Amniotic stem cell (primary cell): ENCODE data around the gene RYR2.

ENCODE experiments used
- DNase-seq: peaks from one replicate; lab custom pipeline; 2025; lab: John Stamatoyannopoulos, UW

Gene RYR2

DNA sequence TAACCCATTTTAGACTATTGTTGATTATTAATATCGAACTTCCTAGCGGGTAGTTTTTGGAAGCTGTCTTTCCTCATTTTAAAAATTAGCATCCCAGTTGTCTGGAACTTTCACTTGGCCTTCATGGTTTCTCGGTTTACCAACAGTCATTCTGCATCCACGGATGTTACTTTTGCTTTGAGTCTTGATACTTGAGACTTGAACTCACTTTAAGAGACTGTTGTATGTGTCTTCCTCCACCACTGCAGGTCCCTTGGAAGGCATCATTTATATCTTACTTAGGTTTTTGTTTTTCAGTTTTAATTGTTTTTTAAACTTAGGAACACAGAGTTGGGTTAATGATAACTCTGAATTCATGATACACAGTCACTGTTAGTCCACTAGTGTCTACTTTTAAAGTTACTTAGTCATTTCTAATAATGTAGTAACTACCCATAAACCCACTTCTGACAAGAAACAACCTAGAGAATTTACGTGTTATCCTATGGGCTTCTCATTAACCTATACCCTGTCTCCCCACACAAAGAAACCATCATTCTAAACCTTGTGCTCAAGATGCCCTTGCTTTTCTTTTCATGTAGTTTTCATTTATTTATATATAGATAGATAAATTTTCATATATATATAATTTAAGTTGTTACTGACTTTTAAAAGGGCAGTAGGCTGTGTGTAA, 696.1 kb downstream of the RYR2 start:
- DNase-seq: no peak

DNA sequence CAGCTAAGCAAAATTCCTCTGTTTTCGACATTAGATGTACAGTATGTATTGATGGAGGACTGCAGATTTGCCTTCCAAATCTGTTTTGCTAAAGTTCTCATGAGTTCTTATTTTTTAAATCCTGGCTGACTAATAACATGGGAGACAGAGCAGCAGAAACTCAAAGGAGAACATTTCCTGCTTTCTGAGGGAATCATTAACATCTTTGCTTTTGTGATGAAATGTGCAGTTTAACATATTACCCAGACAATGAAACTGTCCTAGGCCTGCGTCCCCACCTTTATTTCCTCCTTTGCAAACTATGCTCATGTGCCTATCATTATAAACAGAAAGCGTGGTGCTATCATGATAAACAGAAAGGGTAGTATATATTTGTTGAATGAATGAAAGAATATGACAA, 698.9 kb downstream of the RYR2 start:
- no peak for DNase-seq

DNA sequence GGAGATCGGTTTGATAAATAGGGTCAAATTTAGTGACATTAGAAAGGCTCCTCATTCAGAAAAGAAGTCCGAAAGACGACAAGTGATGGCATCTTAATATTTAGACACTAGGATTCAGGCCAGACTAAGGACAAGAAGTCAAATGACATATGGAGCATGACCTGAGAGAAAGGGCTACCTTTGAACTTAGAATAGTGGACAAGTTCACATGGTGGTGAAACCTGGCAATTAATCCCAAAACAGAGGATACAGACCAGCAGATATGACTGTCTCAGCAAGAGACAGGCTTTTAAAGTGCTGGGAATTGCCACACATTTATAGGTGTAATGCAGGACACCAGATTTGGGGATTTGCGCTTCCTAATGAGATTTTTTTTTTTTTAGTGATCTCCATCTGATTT, 703.6 kb downstream of the RYR2 start:
- no peak for DNase-seq

DNA sequence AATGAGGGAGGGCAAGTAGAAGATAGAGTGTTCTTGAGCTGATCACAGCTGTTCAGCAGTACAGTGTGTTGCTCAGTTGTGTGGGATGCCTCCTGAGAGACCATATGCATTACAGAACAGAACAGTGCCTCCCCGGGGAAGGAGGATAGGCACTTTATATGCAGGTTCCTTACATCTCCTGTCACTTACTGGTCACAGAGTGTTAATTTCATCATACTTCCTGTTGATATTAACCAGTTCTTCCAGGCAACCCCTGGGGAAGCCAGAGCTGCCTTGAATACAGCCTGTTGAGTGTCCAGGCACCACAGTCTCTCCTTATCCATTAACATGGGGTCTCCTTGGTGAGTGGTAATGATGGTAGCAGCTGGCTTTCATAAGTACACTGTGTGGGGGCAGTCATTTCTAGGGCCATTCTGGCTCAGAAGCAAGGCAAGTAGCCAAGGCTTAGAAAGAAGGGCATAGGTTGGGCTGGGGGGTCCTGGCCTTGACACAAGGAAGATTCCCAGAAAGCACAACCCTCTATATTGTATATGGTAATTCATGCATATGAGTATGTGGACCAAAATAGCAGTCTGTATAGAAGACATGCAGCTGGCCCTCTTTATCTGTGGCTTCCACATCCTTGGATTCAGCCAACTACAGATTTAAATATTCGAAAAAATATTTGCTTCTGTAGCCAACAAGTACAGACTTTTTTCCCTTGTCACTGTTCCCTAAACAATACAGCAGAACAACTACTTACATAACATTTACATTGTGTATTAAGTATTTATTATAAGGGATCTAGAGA, 706.4 kb downstream of the RYR2 start:
- DNase-seq: no peak

DNA sequence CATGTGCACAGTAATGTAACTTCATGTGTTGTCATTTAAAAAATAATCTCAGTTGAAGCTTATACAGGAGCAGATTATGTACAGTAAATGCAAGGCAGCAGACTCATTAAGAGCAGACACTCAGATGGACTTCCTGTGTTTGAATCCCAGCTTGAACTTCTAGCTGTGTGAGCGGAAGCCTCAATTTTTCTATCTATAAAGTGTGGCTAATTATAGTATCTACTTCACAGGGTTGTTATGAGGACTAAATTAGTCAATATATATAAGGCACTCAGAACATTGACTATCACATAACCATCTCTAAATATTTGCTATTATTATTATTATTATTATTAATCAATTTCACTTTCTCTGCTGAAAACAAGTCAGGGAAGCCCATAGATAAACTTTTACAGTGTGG, 707.1 kb downstream of the RYR2 start:
- DNase-seq: no peak

DNA sequence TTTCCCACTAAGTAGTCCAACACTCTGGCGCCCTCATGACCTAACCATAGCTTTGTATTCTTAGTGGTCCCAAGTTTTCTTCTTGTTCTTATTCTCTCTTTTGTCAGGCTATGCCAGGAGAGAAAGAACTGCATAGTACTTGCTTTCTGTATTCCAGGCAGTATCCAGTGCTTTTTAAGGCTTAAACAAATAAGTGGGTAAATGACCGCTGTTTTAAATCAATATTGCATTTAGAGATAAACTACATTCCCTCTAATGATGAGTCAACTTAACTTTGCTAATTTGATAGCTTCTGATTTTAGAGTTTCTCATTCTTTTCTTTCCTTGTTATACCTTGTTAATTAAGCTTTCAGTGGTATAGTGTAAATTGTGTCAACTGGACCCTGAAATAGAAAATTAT, 709.1 kb downstream of the RYR2 start:
- DNase-seq: no peak

DNA sequence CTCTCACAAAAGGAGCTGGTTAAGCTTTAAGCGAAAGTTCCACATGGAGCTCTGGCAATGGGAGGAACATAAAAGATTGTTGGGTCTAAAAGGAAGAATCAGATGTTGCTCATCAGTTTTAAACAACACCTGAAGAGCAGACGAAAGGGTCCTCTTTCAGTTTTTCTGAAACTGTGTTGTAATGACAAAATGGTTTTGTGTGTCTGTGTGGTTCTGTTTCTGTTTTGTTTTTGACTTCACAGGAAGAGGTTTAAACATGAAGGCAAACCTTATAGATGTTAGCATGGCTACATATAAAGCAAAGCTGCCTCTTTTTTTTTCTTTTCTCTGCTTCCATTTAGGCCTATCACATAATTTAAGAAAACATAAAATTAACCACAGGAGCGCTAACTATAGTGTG, 712.6 kb downstream of the RYR2 start:
- no peak for DNase-seq

DNA sequence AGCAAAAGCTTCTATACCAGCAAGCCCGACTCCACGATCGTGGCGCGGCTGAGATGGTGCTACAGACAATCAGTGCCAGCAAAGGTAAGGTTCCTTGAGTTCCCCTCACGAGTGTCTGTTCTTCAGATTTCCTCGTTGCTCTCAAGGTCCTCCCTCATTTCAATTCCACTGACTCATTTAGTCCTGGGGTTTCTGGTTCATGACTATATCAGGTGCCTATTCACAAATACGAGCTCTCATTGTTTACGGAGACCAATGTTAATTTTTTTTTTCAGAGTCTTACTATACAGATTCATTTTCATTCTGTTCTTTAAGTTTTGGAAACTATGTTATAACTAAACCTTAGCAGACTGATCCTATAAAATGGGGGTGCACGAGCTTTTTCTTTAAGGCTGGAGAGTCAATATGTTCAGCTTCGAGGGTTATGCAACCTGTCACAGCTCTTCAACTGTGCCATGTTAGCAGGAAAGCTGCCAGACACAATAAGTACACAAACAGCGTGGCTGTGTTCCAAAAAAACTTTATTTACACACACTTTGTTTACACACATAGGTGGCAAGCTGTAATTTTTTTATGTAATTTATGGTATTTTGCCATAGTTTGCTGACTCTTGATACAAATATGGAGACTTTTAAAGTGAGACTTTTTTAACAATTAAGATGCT, 714.5 kb downstream of the RYR2 start:
- no peak for DNase-seq

DNA sequence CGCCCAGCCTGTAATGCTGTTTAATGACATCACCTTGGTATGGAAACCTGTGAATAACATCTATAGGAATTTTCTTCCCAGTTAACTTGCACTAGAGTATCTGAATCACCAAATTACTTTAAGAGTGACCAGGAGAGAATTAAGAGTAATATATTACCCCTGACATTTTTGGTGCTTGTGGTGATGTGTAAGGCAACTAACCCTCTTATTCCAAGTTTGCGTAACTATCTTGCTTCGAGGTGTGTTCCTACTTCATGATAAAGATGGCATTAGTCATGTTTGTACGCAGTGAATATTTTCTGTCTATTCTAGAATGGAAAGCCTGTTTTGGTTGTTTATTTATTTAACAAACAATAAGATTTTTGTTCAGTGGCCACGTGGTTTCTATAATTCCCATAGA, 717.4 kb downstream of the RYR2 start:
- DNase-seq: no peak

DNA sequence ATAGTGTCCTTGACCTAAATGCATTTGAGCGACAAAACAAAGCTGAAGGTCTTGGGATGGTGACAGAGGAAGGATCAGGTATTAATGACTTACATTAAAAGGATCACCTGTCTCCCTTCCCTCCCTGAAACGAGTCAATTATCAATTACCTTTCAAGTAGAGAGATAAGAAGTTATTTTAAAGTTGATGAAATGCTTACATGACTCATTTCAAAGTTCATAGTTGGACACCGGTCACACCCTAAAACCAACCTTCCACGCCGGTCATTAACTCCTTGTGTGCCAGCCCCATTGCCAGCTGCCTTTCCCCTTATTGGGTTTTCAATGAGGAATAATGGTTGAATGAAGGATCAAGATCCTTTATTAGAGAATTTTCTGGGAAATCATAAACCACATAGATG, 719.0 kb downstream of the RYR2 start:
- DNase-seq: no peak

DNA sequence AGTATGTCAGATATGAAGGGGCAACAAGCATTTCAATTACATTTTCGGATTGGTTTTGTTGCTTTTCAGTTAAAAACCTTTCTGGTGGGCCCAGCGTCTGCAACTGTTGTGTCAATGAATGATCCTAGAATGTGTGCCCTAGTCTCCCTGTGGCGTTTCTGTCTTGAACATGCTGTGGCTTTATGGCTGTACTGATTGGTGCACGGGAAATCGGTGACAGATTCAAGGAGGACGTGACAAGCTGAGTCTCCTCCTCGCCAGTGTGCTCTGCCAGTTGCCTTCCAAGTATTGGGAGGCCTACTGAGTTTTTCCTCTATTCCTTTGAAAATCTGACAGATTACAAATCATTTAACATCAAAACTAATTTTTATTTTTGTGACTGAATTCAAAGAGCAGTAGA, 721.2 kb downstream of the RYR2 start:
- DNase-seq: no peak

DNA sequence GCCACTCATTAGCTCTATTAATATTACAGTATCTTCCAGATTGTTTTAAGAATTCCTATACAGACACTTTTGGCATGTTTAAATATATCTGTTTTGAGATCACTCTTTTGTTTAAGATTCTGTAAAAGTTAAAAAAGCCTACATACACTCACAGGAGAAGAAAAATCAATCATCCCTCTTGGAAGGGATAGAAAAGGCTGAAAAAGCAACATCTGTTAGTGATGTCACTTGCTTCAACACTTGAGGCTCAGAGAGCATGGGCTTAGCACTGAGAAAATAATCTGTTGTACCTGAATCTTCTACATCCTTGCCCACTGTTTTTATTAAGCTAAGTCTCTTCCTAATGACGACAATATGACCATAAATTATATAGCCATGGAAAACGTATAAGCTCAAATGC, 721.8 kb downstream of the RYR2 start:
- DNase-seq: no peak

DNA sequence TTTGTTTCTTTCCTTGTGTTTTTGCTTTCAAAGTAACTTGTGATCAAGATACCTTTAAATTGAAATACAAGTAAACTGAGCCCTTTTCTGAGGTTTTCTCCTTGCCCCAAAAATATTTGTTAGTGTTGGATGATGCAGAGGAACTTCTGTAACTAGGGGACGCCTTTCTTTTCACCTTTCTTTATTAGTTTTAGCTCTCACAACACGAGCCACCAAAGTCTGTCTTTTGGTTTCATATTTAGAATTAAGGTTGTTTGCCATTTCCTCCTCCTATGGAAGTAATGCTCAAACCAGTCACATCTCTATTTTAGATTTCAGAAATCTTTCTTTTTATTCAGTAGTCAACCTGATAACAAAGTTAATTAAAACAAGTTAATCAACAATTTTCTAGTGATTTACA, 727.9 kb downstream of the RYR2 start:
- no peak for DNase-seq

DNA sequence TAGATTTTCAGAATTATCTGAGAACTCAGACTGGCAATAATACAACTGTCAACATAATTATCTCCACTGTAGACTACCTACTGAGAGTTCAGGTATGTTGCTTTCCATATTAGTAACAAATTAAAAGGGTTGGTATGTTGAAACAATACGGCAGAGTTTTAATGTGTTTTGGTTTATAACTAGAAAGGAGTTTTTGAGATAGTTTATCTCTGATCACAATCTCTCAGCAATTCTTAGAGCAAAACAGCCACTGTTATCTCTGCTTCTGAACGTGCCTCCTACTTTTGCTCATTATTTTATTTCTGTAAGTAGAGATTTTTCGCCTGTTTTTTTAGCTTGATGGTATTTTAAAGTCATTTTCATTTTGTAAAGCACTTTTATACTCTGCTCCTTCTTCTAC, 730.0 kb downstream of the RYR2 start:
- no peak for DNase-seq

DNA sequence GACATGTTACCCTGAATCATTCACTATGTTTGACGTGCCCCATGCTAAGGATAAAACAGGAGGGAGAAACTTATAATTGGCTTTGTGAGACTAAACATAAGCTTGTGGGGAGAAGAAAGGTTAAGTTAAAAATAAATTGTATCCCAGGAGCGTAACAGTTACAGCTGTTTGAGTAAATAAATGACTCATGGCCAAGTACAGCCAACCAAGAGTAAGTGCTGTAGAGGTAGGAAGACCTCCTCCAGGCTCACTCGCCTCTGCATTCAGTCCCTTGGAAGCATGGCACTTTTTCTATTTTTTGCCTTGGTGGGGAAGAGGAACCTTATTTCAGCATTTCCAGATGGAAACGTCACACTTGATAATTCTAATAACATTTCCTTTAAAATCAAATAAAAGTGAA, 732.3 kb downstream of the RYR2 start:
- DNase-seq: no peak

DNA sequence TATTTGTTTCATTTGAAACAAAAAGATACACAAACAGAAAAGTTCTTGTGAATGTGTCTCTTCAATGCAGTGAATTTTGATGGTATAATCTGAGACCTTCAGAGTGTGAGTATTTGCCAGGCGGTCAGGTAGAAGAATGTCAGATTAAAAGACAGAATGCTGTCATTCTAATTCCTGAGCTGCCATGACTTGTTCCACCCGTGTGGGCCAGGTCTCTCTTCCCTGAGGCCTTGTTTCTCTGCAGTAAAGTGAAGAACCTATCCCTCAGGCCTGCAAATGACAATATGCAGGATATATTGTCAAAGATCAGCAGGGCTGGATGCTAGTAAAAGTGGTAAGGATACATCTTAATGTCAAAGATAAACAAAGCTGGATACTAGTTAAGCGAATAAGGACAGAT, 737.4 kb downstream of the RYR2 start:
- no peak for DNase-seq

DNA sequence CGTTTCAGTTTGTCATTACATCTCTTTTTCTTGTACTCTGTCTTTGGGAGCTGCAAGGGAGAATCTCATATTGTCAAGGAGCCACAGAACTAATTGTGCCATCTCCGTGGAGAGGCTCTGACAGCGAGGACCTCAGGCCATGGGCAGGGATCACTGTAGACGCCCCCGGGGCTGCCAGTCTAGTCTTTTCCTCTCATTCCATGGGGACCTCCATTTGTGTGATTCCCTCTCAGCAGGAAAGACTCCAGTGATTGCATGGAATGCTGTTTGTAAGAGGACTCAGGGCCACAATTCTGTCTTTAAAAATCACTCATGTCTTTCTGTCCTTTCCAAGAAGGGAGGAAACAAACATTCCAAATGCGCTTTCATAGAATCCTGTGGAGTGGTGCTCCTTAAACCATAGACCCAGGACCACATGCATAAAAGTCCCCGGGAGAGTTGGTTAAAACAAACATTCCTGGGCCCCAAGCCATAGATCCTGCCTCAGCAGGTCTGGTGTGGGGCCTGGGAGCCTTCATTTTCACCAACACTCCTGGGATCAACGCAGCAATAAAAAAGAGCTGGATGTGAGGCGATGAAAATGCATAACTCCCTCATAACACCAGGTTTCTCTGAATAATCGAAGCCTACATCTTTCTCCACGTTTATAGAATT, 744.2 kb downstream of the RYR2 start:
- no peak for DNase-seq

DNA sequence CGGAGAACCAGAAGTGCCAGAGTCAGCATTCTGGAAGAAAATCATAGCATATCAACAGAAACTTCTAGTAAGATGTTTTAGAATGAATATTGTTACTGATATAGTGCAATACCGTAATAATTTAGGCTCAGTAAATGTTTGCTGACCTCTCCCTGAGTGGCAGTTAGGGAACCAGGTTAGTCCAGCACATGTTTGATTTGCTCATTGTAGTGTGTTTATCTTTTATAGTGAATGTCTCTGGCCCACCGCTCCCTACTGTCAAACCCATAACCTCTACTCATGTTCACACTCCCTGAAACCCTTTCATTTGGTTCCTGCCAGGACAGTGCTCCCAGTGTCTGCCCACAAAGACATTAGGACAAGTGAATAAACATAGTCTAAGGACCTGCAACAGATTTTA, 746.1 kb downstream of the RYR2 start:
- no peak for DNase-seq

DNA sequence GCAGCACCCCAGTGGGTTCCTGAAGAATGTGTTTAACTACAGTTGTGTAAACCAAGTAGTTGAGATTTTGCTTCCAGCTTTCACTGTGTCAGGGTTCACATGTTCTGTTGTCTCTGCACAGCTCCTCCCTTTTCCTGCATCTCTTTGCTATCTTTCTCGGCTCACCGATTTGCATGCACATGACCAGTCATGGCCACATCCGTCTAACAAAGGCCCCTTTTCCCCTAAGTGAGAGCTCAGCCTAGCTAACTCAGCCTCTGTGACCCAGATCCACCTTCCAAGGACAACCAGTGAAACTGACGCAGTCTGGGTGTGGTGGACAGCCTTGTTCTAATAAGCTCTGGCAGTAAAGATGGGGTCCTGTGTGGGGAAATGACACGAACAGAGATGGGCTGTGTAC, 747.6 kb downstream of the RYR2 start:
- no peak for DNase-seq

DNA sequence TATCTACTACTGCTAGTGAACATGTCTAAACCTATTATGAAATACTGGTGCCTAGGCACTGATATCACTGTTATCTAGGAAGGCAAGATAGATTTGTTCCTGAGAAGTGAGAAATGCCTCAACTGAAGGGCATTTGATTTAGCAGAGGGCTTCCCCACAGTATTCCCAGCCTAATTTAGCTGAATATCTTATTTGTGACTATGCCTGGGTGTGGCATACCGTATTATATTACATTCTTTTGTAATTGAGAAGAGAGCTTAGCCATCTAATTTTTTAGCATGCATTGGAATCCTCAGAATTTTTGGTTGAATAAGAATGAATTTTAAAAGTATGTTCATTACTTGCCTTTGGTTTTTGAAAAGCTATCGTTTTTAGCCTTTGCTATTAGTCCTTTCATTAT, 749.6 kb downstream of the RYR2 start:
- DNase-seq: no peak

DNA sequence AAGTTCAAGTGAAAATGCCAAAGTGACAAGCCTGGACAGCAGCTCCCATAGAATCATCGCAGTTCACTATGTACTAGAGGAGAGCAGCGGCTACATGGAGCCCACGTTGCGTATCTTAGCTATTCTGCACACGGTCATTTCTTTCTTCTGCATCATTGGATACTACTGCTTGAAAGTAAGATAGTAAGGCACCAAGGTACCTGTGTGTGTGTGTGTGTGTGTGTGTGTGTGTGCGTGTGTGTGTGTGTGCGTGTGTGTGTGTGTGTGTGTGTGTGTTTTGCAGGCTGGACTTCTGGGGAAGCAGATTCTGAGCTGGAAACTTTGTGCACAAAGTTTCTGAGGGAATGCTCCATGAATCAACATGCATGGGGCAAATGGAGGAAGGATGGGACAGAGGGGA, 750.2 kb downstream of the RYR2 start:
- no peak for DNase-seq

DNA sequence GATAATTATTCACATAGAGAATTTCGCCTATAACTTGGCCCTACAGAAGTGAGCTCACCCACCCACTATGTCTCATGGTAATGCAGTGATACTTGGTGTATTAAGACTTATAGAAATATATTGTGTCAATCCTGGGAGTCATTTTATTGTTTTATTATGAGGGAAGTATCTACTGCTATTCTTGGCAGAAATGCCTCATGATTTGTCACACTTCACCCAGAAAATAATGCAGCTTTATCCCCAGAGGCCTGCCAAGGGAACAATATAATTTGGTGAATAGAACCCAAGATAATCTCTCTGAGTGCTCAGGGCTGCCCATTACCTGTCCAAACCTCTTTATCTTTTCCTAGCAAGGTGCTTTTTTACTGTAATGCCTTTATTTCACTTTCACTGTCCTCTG, 750.7 kb downstream of the RYR2 start:
- DNase-seq: no peak

DNA sequence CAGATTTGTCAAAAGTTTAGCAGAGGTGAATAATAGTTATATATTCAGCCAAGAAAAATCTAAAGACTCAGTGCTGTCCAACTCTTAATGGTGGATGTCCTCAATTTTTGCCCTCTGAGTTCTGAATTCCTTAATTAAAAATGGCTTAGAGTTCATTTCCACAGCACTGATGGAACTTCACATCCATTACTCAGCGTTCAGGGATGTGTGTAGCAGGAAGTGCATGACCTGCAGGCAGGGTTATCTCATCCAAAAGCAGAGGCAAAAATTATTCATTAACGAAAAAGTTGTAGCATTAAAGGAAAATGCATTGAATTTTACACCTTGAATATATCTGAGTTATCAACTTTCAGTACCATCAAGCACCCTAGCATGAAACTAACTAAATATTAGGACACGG, 752.1 kb downstream of the RYR2 start:
- no peak for DNase-seq
